ENCODE results near the gene ELK4. TPM values are rescaled to one million over a fixed set of nuclear protein-coding genes. Genes with fewer than 3 reads are reported as not detected.

Gene ELK4
- polyA plus RNA-seq (ENCODE audit: insufficient read length in 3 of 3) = 10 to 100 TPM; 12.7 to 24.1 (median 22.4) TPM
- long read RNA-seq, donor 1, full-length matches to known transcripts = 5 of 36 reads
- long read RNA-seq, donor 1, partial matches to known transcripts = 31 of 36 reads
- long read RNA-seq, donor 1, other reads (novel, unspliced or antisense) = 0 of 36 reads
- long read RNA-seq, donor 2, full-length matches to known transcripts = 3 of 3 reads
- long read RNA-seq, donor 2, partial matches to known transcripts = 0 of 3 reads
- long read RNA-seq, donor 2, other reads (novel, unspliced or antisense) = 0 of 3 reads
- long read RNA-seq, donor 3, partial matches to known transcripts = 21 of 22 reads
- long read RNA-seq, donor 3, other reads (novel, unspliced or antisense) = 0 of 22 reads
- long read RNA-seq, donor 4, full-length matches to known transcripts = 1 of 1 reads
- long read RNA-seq, donor 4, partial matches to known transcripts = 0 of 1 reads
- long read RNA-seq, donor 4, other reads (novel, unspliced or antisense) = 0 of 1 reads
- long read RNA-seq, donor 5, partial matches to known transcripts = 0 of 1 reads
- long read RNA-seq, donor 5, other reads (novel, unspliced or antisense) = 0 of 1 reads
- long read RNA-seq, donor 6, full-length matches to known transcripts = 9 of 14 reads
- long read RNA-seq, donor 6, partial matches to known transcripts = 5 of 14 reads
- long read RNA-seq, donor 6, other reads (novel, unspliced or antisense) = 0 of 14 reads
- long read RNA-seq, donor 7, full-length matches to known transcripts = 4 of 4 reads
- long read RNA-seq, donor 7, partial matches to known transcripts = 0 of 4 reads
- long read RNA-seq, donor 7, other reads (novel, unspliced or antisense) = 0 of 4 reads
- long read RNA-seq, donor 8, transcript ELK4-201 (3 exons, 2,118 nt) = major isoform, 7 of 7 reads
- long read RNA-seq, donor 8, partial matches to known transcripts = 0 of 7 reads
- long read RNA-seq, donor 8, other reads (novel, unspliced or antisense) = 0 of 7 reads
- long read RNA-seq, donor 9, full-length matches to known transcripts = 5 of 10 reads
- long read RNA-seq, donor 9, partial matches to known transcripts = 5 of 10 reads
- long read RNA-seq, donor 9, other reads (novel, unspliced or antisense) = 0 of 10 reads
- long read RNA-seq, donor 10, full-length matches to known transcripts = 2 of 39 reads
- long read RNA-seq, donor 10, partial matches to known transcripts = 37 of 39 reads
- long read RNA-seq, donor 10, other reads (novel, unspliced or antisense) = 0 of 39 reads
- long read RNA-seq, donor 11, partial matches to known transcripts = 0 of 2 reads
- long read RNA-seq, donor 11, other reads (novel, unspliced or antisense) = 0 of 2 reads
- long read RNA-seq, donor 12, full-length matches to known transcripts = 8 of 85 reads
- long read RNA-seq, donor 12, partial matches to known transcripts = 77 of 85 reads
- long read RNA-seq, donor 12, other reads (novel, unspliced or antisense) = 0 of 85 reads
- long read RNA-seq, donor 13, partial matches to known transcripts = 10 of 12 reads
- long read RNA-seq, donor 13, other reads (novel, unspliced or antisense) = 0 of 12 reads
- long read RNA-seq, donor 14 = 0 reads
- long read RNA-seq, donor 15, full-length matches to known transcripts = 6 of 13 reads
- long read RNA-seq, donor 15, partial matches to known transcripts = 7 of 13 reads
- long read RNA-seq, donor 15, other reads (novel, unspliced or antisense) = 0 of 13 reads
- long read RNA-seq, donor 16, full-length matches to known transcripts = 2 of 2 reads
- long read RNA-seq, donor 16, partial matches to known transcripts = 0 of 2 reads
- long read RNA-seq, donor 16, other reads (novel, unspliced or antisense) = 0 of 2 reads

GRCh38 chr1:205631768-205632668, at the start of gene ELK4:
ELK4 (minus strand) TSS chr1:205632011; CDS start chr1:205623882, 8,129 bp downstream.
- peak; percentile 99 for DNase-seq

- DNase-seq = no peak
Measured at GRCh38 chr1:205681364-205681763, 49.6 kb upstream of the ELK4 start.

- DNase-seq = no peak
Measured at GRCh38 chr1:205680073-205680851, 48.5 kb upstream of the ELK4 start, which contains the start of gene SLC45A3. SLC45A3 (minus strand) TSS chr1:205680509; CDS start chr1:205664656, 15,853 bp downstream.

GRCh38 chr1:205678286-205679111, 46.7 kb upstream of the ELK4 start:
- DNase-seq = peak; percentile 65

- no peak for DNase-seq
Measured at GRCh38 chr1:205677167-205677566, 45.4 kb upstream of the ELK4 start.

- no peak for DNase-seq
Measured at GRCh38 chr1:205676597-205676996, 44.8 kb upstream of the ELK4 start.

- no peak for DNase-seq
Measured at GRCh38 chr1:205676002-205676401, 44.2 kb upstream of the ELK4 start.

GRCh38 chr1:205675247-205675646, 43.4 kb upstream of the ELK4 start:
- no peak for DNase-seq

- no peak for DNase-seq
Measured at GRCh38 chr1:205672970-205673369, 41.2 kb upstream of the ELK4 start.

GRCh38 chr1:205672395-205672889, 40.6 kb upstream of the ELK4 start:
- no peak for DNase-seq

- no peak for DNase-seq
Measured at GRCh38 chr1:205670611-205671430, 39.0 kb upstream of the ELK4 start.

GRCh38 chr1:205670150-205670446, 38.3 kb upstream of the ELK4 start:
- DNase-seq = no peak

GRCh38 chr1:205669341-205670149, 37.7 kb upstream of the ELK4 start:
- DNase-seq = no peak

- no peak for DNase-seq
Measured at GRCh38 chr1:205668951-205669340, 37.1 kb upstream of the ELK4 start.

GRCh38 chr1:205667909-205668643, 36.3 kb upstream of the ELK4 start:
- no peak for DNase-seq
